HepG2 (cell line): ENCODE results near the gene SLC66A3. TPM values are rescaled to one million over a fixed set of nuclear protein-coding genes. Genes with fewer than 3 reads are reported as not detected.

Experiments used
- AGO2 ChIP-seq: fragments of 200-400 bp; formaldehyde crosslinking; optimal IDR thresholded peaks from 2 replicates; pipeline ENCODE3; 2017; ENCODE audit warnings: mild to moderate bottlenecking, low read depth, low read length, moderate library complexity
- ATAD3A ChIP-seq: sonication (generic); formaldehyde crosslinking; IDR thresholded peaks from 2 replicates; pipeline ENCODE4 v1.4.0; 2020; ENCODE audit warnings: missing genetic modification reagents
- ATF7 ChIP-seq, 2 experiments: fragments of 450-650 bp in 1 of 2; sonication (generic) in 1 of 2; formaldehyde crosslinking in 1 of 2; IDR thresholded peaks; 2 replicates each; pipeline versions ENCODE4 v1.4.0 to v1.6.1; 2016 to 2020; ENCODE audit warnings: antibody characterized with exemption in 1 of 2, mild to moderate bottlenecking in 1 of 2, missing genetic modification reagents in 1 of 2
- ATRX ChIP-seq: sonication (generic); formaldehyde crosslinking; IDR thresholded peaks from 2 replicates; pipeline ENCODE4 v1.4.0; 2020; ENCODE audit warnings: missing genetic modification reagents, borderline replicate concordance
- E2F5 ChIP-seq: sonication (generic); formaldehyde crosslinking; conservative IDR thresholded peaks from 2 replicates; pipeline ENCODE4 v1.4.0; 2020; ENCODE audit warnings: missing genetic modification reagents
- HDAC1 ChIP-seq: sonication (generic); formaldehyde crosslinking; IDR thresholded peaks from 2 replicates; pipeline ENCODE4 v1.5.1; 2020; ENCODE audit warnings: mild to moderate bottlenecking, missing genetic modification reagents
- MAFF ChIP-seq: IDR thresholded peaks from 2 replicates; pipeline ENCODE4 v1.6.1; 2011; ENCODE audit warnings: low read depth, low read length, improper control_type of control experiment
- MXD3 ChIP-seq: IDR thresholded peaks from 2 replicates; pipeline ENCODE4 v1.6.1; 2016; ENCODE audit warnings: mild to moderate bottlenecking, missing biosample characterization, missing genetic modification reagents
- MXD4 ChIP-seq: IDR thresholded peaks from 2 replicates; pipeline ENCODE4 v1.6.1; 2016; ENCODE audit warnings: mild to moderate bottlenecking, missing biosample characterization, missing genetic modification reagents
- NONO ChIP-seq, 2 experiments: fragments of 450-650 bp in 1 of 2; sonication (generic) in 1 of 2; formaldehyde crosslinking in 1 of 2; IDR thresholded peaks in 1 of 2; conservative IDR thresholded peaks in 1 of 2; 2 replicates each; pipeline versions ENCODE4 v1.6.1 to v1.8.0; 2017 to 2022; ENCODE audit warnings: mild to moderate bottlenecking in 1 of 2, missing genetic modification reagents in 1 of 2, moderate library complexity in 1 of 2
- ONECUT2 ChIP-seq: sonication (generic); formaldehyde crosslinking; IDR thresholded peaks from 2 replicates; pipeline ENCODE4 v1.4.0; 2020; ENCODE audit warnings: missing genetic modification reagents
- SP140L ChIP-seq: sonication (generic); formaldehyde crosslinking; IDR thresholded peaks from 2 replicates; pipeline ENCODE4 v1.4.0; 2020; ENCODE audit warnings: missing genetic modification reagents, borderline replicate concordance
- TEF ChIP-seq: sonication (generic); formaldehyde crosslinking; IDR thresholded peaks from 2 replicates; pipeline ENCODE4 v1.5.0; 2020; ENCODE audit warnings: missing genetic modification reagents
- U2AF1 ChIP-seq: fragments of 200-400 bp; formaldehyde crosslinking; optimal IDR thresholded peaks from 2 replicates; pipeline ENCODE3; 2017; ENCODE audit warnings: mild to moderate bottlenecking, low read depth, low read length
- ZBTB25 ChIP-seq: IDR thresholded peaks from 2 replicates; pipeline ENCODE4 v1.6.1; 2018; ENCODE audit warnings: missing genetic modification reagents
- ZBTB38 ChIP-seq: sonication (generic); formaldehyde crosslinking; IDR thresholded peaks from 2 replicates; pipeline ENCODE4 v1.5.1; 2020; ENCODE audit warnings: mild to moderate bottlenecking, missing genetic modification reagents
- ZFAT ChIP-seq: sonication (generic); formaldehyde crosslinking; conservative IDR thresholded peaks from 2 replicates; pipeline ENCODE4 v1.8.1; 2023; ENCODE audit warnings: missing genetic modification reagents, inconsistent platforms
- ZNF350 ChIP-seq: sonication (generic); formaldehyde crosslinking; IDR thresholded peaks from 2 replicates; pipeline ENCODE4 v1.4.0; 2020; ENCODE audit warnings: mild to moderate bottlenecking, low read depth, missing genetic modification reagents, borderline replicate concordance
- ZNF496 ChIP-seq: sonication (generic); formaldehyde crosslinking; IDR thresholded peaks from 2 replicates; pipeline ENCODE4 v1.8.1; 2023; ENCODE audit warnings: mild to moderate bottlenecking, moderate library complexity, missing genetic modification reagents; ENCODE audit not compliant: insufficient replicate concordance
- ZNF552 ChIP-seq: sonication (generic); formaldehyde crosslinking; IDR thresholded peaks from 2 replicates; pipeline ENCODE4 v1.9.0; 2022; ENCODE audit warnings: missing genetic modification reagents, mild to moderate bottlenecking, borderline replicate concordance
- ZNF670 ChIP-seq: sonication (generic); formaldehyde crosslinking; IDR thresholded peaks from 2 replicates; pipeline ENCODE4 v1.8.0; 2022; ENCODE audit warnings: mild to moderate bottlenecking, missing genetic modification reagents, borderline replicate concordance
- ZNF7 ChIP-seq: IDR thresholded peaks from 2 replicates; pipeline ENCODE4 v1.6.1; 2016; ENCODE audit warnings: missing biosample characterization, missing genetic modification reagents
- ZNF773 ChIP-seq: sonication (generic); formaldehyde crosslinking; IDR thresholded peaks from 2 replicates; pipeline ENCODE4 v1.4.0; 2020; ENCODE audit warnings: missing genetic modification reagents, borderline replicate concordance
- ZNF841 ChIP-seq: sonication (generic); formaldehyde crosslinking; IDR thresholded peaks from 2 replicates; pipeline ENCODE4 v1.8.1; 2023; ENCODE audit warnings: missing genetic modification reagents, borderline replicate concordance
- polyA plus RNA-seq, 8 experiments: library from polyadenylated mRNA; depleted of rRNA in 3 of 8; stranded (reverse) in 7 of 8; unstranded in 1 of 8; fragments of >200 nt; fragmentation: Illumina TruSeq in 4 of 8; extraction: Trizol in 4 of 8; gene quantifications; 2 replicates each; pipeline versions ENCODE4 v1.2.1 to v1.2.3, GENCODE V29; 2011 to 2016; ENCODE audit warnings: low read depth in 4 of 8, missing spikeins in 1 of 8, mixed read lengths in 1 of 8; ENCODE audit not compliant: insufficient read depth in 1 of 8
- total RNA-seq, 5 experiments: library from RNA; depleted of rRNA; stranded (reverse); fragments of >200 nt; fragmentation: Illumina TruSeq; extraction: Trizol; gene quantifications; 2 replicates each; pipeline ENCODE4 v1.2.3, GENCODE V29; 2016; ENCODE audit warnings: low read depth in 1 of 5
- TF ChIP-seq, protein P1 (sequence below): sonication (generic); formaldehyde crosslinking; IDR thresholded peaks from 2 replicates; pipeline ENCODE4 v1.9.0; 2021; ENCODE audit warnings: missing genetic modification reagents, borderline replicate concordance

Gene SLC66A3
- total and polyA plus RNA-seq, 2 of the 13 experiments (the other 11 are each of a cell fraction or from before 2014, with no cell fraction given): 2.2 to 3.7 TPM

DNA sequence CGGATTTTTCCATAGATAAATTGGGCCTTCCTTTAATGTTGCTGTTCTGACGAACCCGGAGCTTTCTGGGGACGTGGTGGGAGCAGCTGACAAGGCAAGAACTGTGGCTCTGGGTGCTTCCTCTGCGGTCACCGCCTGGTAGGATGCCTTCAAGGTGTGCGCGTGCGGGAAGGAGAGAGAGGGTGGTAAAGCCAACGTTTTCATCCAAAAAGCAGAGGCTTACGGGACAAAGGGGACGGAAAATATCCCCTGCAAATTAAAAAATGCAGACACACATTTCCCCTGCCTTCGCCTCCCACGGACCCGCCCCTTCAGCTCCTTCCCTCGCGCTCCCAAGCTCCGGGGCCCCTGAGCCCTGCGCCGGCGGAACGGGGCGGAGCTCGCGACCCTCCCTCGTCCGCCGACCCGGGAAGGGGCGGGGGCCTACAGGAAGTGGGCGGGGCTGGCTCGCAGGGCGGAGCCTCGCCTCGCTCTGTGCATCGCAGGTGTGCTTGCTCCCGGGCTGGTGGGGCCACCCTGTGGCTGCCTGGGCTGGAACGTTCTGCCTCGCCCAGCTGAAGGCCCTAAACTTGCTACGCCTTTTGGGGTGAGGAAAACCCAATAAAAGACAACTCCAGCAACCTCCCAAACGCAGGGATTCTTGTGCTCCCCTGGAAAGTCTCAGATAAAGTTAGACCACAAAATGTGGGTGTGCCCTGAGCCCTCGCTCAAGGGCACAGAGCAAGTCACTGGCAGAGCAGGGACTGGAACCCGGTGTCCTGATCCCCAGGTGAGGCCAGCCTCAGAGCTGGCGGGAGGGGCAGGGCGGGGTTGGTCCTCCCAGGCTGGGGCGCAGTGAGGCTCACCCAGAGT, 25.4 kb upstream of the SLC66A3 start (continued):
- TF ChIP-seq ZBTB25 (no peak; the same call in 1 of the 2 replicates), TEF (CRISPR knock-in tag) (peak; percentile 72; the same call in 1 of the 2 replicates), AGO2 (no peak), MAFF (no peak), ATRX (CRISPR knock-in tag) (no peak), E2F5 (CRISPR knock-in tag) (no peak), ZFAT (CRISPR knock-in tag) (peak; percentile 75; the same call in 1 of the 2 replicates), ZNF841 (CRISPR knock-in tag) (no peak), ZNF670 (CRISPR knock-in tag) (peak; percentile 86), NONO (IDR thresholded peaks at IDR 0.05) (no peak), NONO (CRISPR knock-in tag; conservative IDR thresholded peaks at IDR 0.05) (peak; percentile 80), ZNF773 (CRISPR knock-in tag) (peak; percentile 52; the same call in 1 of the 2 replicates), ZNF496 (no peak), ZNF552 (CRISPR knock-in tag) (peak; percentile 79), ATF7 (IDR thresholded peaks at IDR 0.05) (no peak), ATF7 (CRISPR knock-in tag; IDR thresholded peaks at IDR 0.05) (no peak), ZNF350 (CRISPR knock-in tag) (peak; percentile 75; the same call in 1 of the 2 replicates), ONECUT2 (CRISPR knock-in tag) (no peak), MXD4 (peak; percentile 72), ZNF7 (CRISPR knock-in tag) (no peak), ZBTB38 (CRISPR knock-in tag) (peak; percentile 85), SP140L (no peak), ATAD3A (CRISPR knock-in tag) (no peak), MXD3 (CRISPR knock-in tag) (0 out of 2 replicates have a peak, but pooled peaks have one; percentile 74), HDAC1 (CRISPR knock-in tag) (peak; percentile 72), U2AF1 (no peak)
- TF ChIP-seq, protein P1, sequence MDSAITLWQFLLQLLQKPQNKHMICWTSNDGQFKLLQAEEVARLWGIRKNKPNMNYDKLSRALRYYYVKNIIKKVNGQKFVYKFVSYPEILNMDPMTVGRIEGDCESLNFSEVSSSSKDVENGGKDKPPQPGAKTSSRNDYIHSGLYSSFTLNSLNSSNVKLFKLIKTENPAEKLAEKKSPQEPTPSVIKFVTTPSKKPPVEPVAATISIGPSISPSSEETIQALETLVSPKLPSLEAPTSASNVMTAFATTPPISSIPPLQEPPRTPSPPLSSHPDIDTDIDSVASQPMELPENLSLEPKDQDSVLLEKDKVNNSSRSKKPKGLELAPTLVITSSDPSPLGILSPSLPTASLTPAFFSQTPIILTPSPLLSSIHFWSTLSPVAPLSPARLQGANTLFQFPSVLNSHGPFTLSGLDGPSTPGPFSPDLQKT (CRISPR knock-in tag): no peak
